HG02852 (cell line): ENCODE measurements around the gene MEFV.

Source experiments
- ATAC-seq: cut with Tn5 transposase; IDR thresholded peaks from one replicate; pipeline ENCODE4 v1.9.1; 2021; ENCODE audit warnings: mild to moderate bottlenecking, moderate library complexity; ENCODE audit not compliant: unreplicated experiment

The MEFV gene

GRCh38 chr16:3268294-3268693, 11.9 kb upstream of the MEFV start:
- ATAC-seq, result no peak

- no peak for ATAC-seq
These were observed 10.6 kb upstream of the MEFV start for GRCh38 chr16:3266873-3267537.

- peak; percentile 83 for ATAC-seq
These were observed 8.0 kb upstream of the MEFV start for GRCh38 chr16:3264137-3265036.

GRCh38 chr16:3262517-3262916, 6.1 kb upstream of the MEFV start:
- ATAC-seq, result no peak

- ATAC-seq, result no peak
These were observed 3.4 kb upstream of the MEFV start for GRCh38 chr16:3259836-3260235.

GRCh38 chr16:3256866-3257465, 533 bp upstream of the MEFV start:
- no peak for ATAC-seq

GRCh38 chr16:3254309-3254708, 2.1 kb downstream of the MEFV start:
- no peak for ATAC-seq

GRCh38 chr16:3252967-3253366, 3.5 kb downstream of the MEFV start:
- no peak for ATAC-seq

- ATAC-seq, result no peak
These were observed 7.0 kb downstream of the MEFV start for GRCh38 chr16:3249451-3249850.

- no peak for ATAC-seq
These were observed 7.4 kb downstream of the MEFV start for GRCh38 chr16:3249020-3249419.

GRCh38 chr16:3248596-3248995, 7.8 kb downstream of the MEFV start:
- no peak for ATAC-seq

GRCh38 chr16:3246876-3247275, 9.6 kb downstream of the MEFV start:
- no peak for ATAC-seq

GRCh38 chr16:3246002-3246401, 10.4 kb downstream of the MEFV start:
- ATAC-seq, result no peak

GRCh38 chr16:3243882-3244281, 12.6 kb downstream of the MEFV start:
- ATAC-seq, result no peak

GRCh38 chr16:3242709-3243108, 13.7 kb downstream of the MEFV start:
- no peak for ATAC-seq

- no peak for ATAC-seq
These were observed 14.7 kb downstream of the MEFV start for GRCh38 chr16:3241761-3242160.

- no peak for ATAC-seq
These were observed 20.4 kb downstream of the MEFV start for GRCh38 chr16:3235856-3236669.

GRCh38 chr16:3234857-3235561, 21.4 kb downstream of the MEFV start, which contains the start of gene ZNF200:
TSS of gene ZNF200 (minus strand) at chr16:3235158. CDS start at chr16:3233755, 1,403 bp downstream.
- peak; percentile 93 for ATAC-seq

- ATAC-seq, result no peak
These were observed 21.9 kb downstream of the MEFV start for GRCh38 chr16:3234543-3234856.

- ATAC-seq, result no peak
These were observed 32.4 kb downstream of the MEFV start for GRCh38 chr16:3223913-3224515.
